ENCODE results near the gene GJA3. TPM values are rescaled to one million over a fixed set of nuclear protein-coding genes. Genes with fewer than 3 reads are reported as not detected.

The GJA3 gene
- total and polyA plus RNA-seq, 12 donors, result 4.0 to 30.1 (median 18.3) TPM

DNA sequence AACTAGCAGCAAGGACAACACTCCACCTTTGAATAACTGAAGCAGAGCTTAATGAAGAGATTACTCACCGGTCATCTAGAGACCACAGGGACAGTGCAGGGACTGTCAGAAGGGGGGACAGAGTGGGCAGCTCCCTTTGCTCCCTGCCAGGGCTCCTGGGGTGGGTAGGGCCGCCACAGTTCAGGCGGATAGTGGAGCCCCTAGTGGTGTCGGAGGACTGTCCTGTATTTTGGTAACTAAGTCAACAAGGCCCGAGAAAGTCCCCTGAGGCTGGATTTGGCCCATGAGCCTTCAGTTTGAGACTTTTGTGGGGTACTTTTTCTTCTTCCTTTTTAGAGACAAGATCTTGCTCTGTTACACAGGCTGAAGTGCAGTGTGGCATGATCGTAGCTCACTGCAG lies 44.6 kb downstream of the GJA3 start:
- no peaks in the 10 kb centered on the region for H3K36me3 ChIP-seq
- H3K4me3 ChIP-seq, result no peak overlapping the region
- peaks cover 0 to 4% (median 0%) of the 10 kb centered on the region in 7 donors for H3K27me3 ChIP-seq
- H3K27ac ChIP-seq, result no peak overlapping the region
- intact Hi-C loops (cut with DNase I), result no loop called here
- DNase-seq (no peak), ATAC-seq (no peak)
- peaks cover 0 to 23% (median 5%) of the 10 kb centered on the region in 9 donors for H3K4me1 ChIP-seq
- 82 to 85% methylated on average over 6 of the region's 6 CpGs for WGBS, 2 donors
- no peaks in the 10 kb centered on the region for H3K9me3 ChIP-seq
- TF ChIP-seq, protein P1, sequence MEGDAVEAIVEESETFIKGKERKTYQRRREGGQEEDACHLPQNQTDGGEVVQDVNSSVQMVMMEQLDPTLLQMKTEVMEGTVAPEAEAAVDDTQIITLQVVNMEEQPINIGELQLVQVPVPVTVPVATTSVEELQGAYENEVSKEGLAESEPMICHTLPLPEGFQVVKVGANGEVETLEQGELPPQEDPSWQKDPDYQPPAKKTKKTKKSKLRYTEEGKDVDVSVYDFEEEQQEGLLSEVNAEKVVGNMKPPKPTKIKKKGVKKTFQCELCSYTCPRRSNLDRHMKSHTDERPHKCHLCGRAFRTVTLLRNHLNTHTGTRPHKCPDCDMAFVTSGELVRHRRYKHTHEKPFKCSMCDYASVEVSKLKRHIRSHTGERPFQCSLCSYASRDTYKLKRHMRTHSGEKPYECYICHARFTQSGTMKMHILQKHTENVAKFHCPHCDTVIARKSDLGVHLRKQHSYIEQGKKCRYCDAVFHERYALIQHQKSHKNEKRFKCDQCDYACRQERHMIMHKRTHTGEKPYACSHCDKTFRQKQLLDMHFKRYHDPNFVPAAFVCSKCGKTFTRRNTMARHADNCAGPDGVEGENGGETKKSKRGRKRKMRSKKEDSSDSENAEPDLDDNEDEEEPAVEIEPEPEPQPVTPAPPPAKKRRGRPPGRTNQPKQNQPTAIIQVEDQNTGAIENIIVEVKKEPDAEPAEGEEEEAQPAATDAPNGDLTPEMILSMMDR (IDR thresholded peaks at IDR 0.05), result no peak

DNA sequence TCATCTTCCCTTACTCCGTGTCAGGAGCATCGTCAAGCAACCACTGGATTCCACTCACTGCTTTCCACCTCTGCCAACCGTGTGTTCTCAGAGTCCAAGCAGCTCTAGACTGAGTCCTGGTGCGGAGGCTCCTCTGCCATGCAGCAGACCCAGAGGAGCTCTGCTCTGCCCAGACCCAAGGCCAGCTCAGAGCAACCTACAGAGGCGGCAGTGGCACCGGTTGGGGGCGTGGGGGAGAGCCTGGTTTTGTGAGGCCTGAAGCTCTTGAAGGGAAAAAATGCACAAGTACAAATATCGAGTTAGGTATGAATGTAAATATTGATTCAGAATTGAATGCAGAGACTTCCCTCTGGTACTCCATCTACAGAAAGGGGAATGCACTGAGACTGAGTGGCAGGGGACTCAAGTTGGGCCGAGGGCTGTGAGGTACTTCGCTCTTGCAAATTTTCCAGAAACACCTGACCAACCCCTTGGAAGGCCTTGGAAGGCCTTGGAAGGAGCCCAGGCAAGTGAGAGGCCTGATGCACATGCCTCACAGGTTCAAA lies 46.7 kb downstream of the GJA3 start:
- no peak overlapping the region for H3K4me3 ChIP-seq
- intact Hi-C loops (cut with DNase I), result loop anchor here in 1 of 10 donors (2.0 kb wide), 1 partner anchor 25 kb away; no protein-coding TSS in a partner anchor
- DNase-seq (no peak), ATAC-seq (no peak)
- H3K4me1 ChIP-seq, result peaks cover 0 to 14% (median 3%) of the 10 kb centered on the region in 9 donors
- H3K27me3 ChIP-seq, result peaks cover 0 to 4% (median 0%) of the 10 kb centered on the region in 7 donors
- no peaks in the 10 kb centered on the region for H3K9me3 ChIP-seq
- 76 to 89% methylated on average over 10 of the region's 10 CpGs for WGBS, 2 donors
- TF ChIP-seq, protein P1 (IDR thresholded peaks at IDR 0.05), result no peak
- no peak overlapping the region for H3K27ac ChIP-seq
- H3K36me3 ChIP-seq, result no peaks in the 10 kb centered on the region

DNA sequence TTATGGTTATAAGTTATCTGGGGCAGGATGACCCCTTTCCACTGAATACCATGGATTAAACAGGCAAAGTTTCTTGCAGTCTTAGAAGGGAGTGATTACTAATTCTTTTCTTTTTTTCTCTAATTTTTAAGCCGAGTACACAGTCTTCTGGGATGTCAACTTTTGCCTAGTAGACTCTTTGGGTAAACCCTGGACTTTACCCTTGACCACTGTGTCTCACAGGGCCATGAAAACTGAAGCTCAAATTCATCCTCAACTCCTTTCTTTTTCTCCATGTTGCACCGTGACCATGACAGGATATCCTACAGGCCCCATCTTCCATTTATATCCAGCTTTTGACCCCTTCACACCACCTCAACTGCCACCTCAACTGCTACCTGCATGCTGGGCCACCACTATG lies 51.8 kb downstream of the GJA3 start:
- H3K4me1 ChIP-seq, result peaks cover 0 to 6% (median 0%) of the 10 kb centered on the region in 9 donors
- no peaks in the 10 kb centered on the region for H3K9me3 ChIP-seq
- DNase-seq, result no peak
- TF ChIP-seq, protein P1 (IDR thresholded peaks at IDR 0.05), result no peak
- WGBS, 2 donors, result 76 to 78% methylated on average over 2 of the region's 2 CpGs
- peaks cover 0 to 10% (median 7%) of the 10 kb centered on the region in 7 donors for H3K27me3 ChIP-seq
- H3K36me3 ChIP-seq, result no peaks in the 10 kb centered on the region
- ATAC-seq, result no peak
- intact Hi-C loops (cut with DNase I), result no loop called here
- H3K4me3 ChIP-seq, result no peak overlapping the region
- no peak overlapping the region for H3K27ac ChIP-seq

DNA sequence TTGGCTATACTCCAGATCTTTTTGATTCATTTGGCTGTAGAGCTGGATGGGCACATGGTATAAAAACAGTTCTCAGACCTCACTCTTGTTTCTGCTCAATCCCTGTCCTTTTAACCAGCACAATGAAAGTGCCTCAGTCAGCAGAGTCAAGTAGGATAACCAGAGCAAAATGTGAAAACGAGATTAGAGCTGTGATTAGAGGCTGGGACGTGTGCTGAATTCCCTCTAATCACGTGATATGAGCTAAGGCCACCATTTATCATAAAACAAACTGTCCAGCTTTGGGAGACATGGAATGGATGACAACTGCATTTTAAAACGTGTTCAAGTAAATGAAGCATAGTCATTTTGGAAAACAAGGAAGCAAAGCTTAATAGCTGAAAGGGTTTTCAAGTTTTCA lies 54.1 kb downstream of the GJA3 start:
- intact Hi-C loops (cut with DNase I), result no loop called here
- H3K9me3 ChIP-seq, result no peaks in the 10 kb centered on the region
- no peak for ATAC-seq
- peaks cover 0 to 11% (median 5%) of the 10 kb centered on the region in 9 donors for H3K4me1 ChIP-seq
- no peak overlapping the region for H3K4me3 ChIP-seq
- 12 to 29% methylated on average over 4 of the region's 4 CpGs for WGBS, 2 donors
- H3K27me3 ChIP-seq, result peaks cover 0 to 30% (median 13%) of the 10 kb centered on the region in 7 donors
- no peak overlapping the region for H3K27ac ChIP-seq
- TF ChIP-seq, protein P1 (IDR thresholded peaks at IDR 0.05), result no peak
- H3K36me3 ChIP-seq, result no peaks in the 10 kb centered on the region
- DNase-seq, result no peak
